Activated naive CD4-positive, alpha-beta T cell treated with anti-CD3 and anti-CD28 coated beads, Interleukin-2, amount 50 U/mL, for 24 hours (primary cell): ENCODE measurements around the gene HDAC10.
"Not testable (repeated sequence)": the region's sequence is repeated elsewhere in the genome, so short reads cannot be mapped to it uniquely, and the experiment has no call there.

Experiments used
- H3K27ac Mint-ChIP-seq: one replicate; pipeline ENCODE4 v1.8.0; 2021; ENCODE audit warnings: mild to moderate bottlenecking, mixed read lengths
- H3K27me3 Mint-ChIP-seq: one replicate; pipeline ENCODE4 v1.8.0; 2021; ENCODE audit warnings: mixed read lengths
- H3K36me3 Mint-ChIP-seq: one replicate; pipeline ENCODE4 v1.8.0; 2021; ENCODE audit warnings: mixed read lengths
- H3K4me1 Mint-ChIP-seq: one replicate; pipeline ENCODE4 v1.8.0; 2021; ENCODE audit warnings: mixed read lengths
- H3K4me3 Mint-ChIP-seq: one replicate; pipeline ENCODE4 v1.8.0; 2021; ENCODE audit warnings: mild to moderate bottlenecking, mixed read lengths
- H3K9me3 Mint-ChIP-seq: one replicate; pipeline ENCODE4 v1.8.0; 2021; ENCODE audit warnings: mixed read lengths

The HDAC10 gene

DNA sequence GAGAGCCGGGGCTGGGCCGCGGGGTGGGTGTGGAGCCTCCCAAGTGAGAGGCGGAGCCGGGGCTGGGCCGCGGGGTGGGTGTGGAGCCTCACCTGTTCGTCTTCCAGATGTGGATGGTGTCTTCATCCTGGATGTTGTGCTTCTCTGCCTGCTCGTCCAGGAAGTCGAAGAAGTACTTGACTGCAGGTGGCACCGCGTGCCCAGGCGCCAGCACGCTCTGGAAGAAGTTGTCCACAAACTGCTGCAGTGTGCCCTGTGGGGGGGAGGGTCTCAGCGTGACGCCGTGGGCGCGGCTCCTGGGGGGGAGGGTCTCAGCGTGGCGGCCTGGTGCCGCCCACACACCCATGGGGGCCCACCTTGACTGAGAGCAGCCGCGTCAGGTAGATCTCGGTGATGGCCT is 26.7 kb upstream of the HDAC10 start:
- no peaks in the 10 kb centered on the region for H3K9me3 Mint-ChIP-seq
- no peaks in the 10 kb centered on the region for H3K27me3 Mint-ChIP-seq
- no peak overlapping the region for H3K27ac Mint-ChIP-seq
- no peaks in the 10 kb centered on the region for H3K36me3 Mint-ChIP-seq
- H3K4me3 Mint-ChIP-seq = no peak overlapping the region
- H3K4me1 Mint-ChIP-seq = peaks cover 6% of the 10 kb centered on the region

DNA sequence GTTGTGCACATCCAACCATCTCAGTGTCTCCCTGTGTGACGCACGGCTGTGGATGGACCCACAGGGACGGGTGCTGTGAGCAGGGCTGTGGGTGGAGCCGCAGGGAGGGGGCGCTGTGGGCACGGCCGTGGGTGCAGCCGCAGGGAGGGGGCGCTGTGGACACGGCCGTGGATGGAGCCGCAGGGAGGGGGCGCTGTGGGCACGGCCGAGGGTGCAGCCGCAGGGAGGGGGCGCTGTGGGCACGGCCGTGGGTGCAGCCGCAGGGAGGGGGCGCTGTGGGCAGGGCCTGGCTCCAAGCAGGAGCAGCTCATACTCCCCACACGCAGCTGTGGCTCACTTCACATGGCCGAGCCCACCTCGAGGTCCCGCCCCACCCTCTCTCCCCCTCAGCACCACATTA is 25.1 kb upstream of the HDAC10 start:
- H3K9me3 Mint-ChIP-seq = no peaks in the 10 kb centered on the region
- peaks cover 6% of the 10 kb centered on the region for H3K4me1 Mint-ChIP-seq
- no peak overlapping the region for H3K27ac Mint-ChIP-seq
- H3K36me3 Mint-ChIP-seq = no peaks in the 10 kb centered on the region
- no peak overlapping the region for H3K4me3 Mint-ChIP-seq
- H3K27me3 Mint-ChIP-seq = no peaks in the 10 kb centered on the region

DNA sequence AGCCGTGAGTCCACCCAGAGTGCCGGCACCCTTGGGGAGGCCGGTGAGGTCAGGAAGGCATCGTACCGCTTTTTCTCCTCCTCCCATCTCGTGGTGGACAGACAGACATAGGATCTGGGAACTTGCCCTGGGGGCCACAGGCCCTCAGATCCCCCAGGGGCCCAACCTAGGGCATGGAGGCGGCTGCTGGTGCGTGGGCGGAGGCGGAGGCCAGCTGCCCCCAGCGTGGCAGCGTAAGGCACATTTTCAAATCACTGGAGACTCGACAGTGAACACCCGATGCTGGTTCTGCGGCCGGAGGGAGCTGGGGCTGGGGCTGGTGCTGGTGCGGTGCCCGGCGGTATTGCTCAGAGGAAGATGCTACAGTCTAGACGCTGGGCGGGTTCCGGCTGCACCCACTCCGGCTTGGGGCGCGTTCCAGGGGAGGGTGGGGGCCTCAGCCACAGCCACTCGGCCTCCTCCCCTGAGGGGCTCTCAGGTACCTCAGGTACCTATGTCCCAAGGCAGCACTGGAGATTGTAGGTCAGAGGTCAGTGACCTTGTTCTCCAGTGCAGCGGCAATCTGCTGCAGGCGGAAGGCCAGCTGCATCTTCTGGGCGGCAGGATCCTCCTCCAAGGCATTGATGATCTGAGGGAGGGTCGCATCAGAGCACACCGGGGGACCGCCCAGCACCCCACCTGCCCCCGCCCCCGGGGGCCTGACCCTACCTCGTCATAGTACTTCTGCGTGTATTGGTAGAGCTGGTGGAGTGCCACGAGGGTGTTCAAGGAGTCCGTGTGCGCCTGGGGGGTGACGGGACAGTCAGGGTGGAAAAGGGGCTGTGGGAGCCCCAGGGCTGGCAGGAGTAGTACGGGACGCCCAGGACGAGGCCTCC is 24.4 kb upstream of the HDAC10 start:
- H3K4me1 Mint-ChIP-seq = peaks cover 6% of the 10 kb centered on the region
- H3K36me3 Mint-ChIP-seq = no peaks in the 10 kb centered on the region
- H3K9me3 Mint-ChIP-seq = no peaks in the 10 kb centered on the region
- H3K4me3 Mint-ChIP-seq = no peak overlapping the region
- H3K27me3 Mint-ChIP-seq = no peaks in the 10 kb centered on the region
- no peak overlapping the region for H3K27ac Mint-ChIP-seq

DNA sequence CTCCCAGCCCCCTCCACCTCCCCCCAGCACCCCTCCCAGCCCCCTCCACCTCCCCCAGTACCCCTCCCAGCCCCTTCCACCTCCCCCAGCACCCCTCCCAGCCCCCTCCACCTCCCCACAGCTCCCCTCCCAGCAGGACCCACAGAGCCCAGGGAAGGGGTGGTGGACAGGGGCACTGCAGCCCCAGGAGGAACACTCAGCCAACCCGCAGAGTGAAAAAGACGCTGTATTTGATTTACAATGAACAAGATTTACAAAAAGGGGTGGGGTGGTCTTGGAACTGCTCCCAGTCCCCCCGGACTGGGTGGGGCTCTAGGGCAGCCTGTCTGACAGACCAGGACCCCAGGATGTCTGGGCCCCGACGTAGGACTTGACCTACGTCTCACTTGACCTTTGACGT is 23.7 kb upstream of the HDAC10 start:
- Mint-ChIP-seq H3K36me3 (no peaks in the 10 kb centered on the region), H3K9me3 (no peaks in the 10 kb centered on the region), H3K27me3 (no peaks in the 10 kb centered on the region), H3K4me3 (no peak overlapping the region), H3K4me1 (peaks cover 6% of the 10 kb centered on the region), H3K27ac (no peak overlapping the region)

DNA sequence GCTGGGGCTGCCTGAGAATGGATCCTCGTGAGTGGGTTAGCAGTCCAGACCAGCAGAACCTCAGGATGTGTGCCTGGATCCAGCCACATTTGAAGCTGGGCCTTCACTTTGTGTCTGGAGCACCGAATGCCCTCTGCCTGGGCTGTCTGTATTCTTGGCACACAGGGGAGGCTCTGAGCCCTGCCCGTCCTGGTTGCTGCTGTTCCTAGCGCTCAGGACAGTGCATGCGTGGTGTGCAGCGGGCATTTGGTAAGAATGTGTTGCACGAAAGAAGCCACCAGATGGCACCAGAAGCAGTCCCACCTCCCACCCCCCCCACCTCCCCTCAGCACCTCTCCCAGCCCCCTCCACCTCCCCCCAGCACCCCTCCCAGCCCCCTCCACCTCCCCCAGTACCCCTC is 23.2 kb upstream of the HDAC10 start:
- Mint-ChIP-seq H3K4me3 (no peak overlapping the region), H3K36me3 (no peaks in the 10 kb centered on the region), H3K27me3 (no peaks in the 10 kb centered on the region), H3K9me3 (no peaks in the 10 kb centered on the region), H3K27ac (no peak overlapping the region), H3K4me1 (peaks cover 6% of the 10 kb centered on the region)

DNA sequence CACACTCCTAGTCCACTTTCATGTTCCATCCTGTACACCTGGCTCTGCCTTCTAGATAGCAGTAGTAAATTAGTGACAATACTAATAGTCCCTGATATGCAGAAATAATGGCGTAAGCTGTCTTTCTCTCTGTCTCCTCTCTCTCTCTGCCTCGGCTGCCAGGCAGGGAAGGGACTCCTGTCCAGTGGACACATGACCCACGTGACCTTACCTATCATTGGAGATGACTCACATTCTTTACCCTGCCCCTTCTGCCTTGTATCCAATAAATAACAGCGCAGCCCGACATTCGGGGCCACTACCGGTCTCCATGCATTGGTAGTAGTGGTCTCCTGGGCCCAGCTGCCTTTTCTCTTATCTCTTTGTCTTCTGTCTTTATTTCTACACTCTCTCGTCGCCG is 22.7 kb upstream of the HDAC10 start:
- H3K36me3 Mint-ChIP-seq, H3K27me3 Mint-ChIP-seq, H3K4me1 Mint-ChIP-seq, H3K9me3 Mint-ChIP-seq: not testable (repeated sequence)
- peak overlapping the region; percentile 72 for H3K27ac Mint-ChIP-seq
- H3K4me3 Mint-ChIP-seq = peak overlapping the region; percentile 44

DNA sequence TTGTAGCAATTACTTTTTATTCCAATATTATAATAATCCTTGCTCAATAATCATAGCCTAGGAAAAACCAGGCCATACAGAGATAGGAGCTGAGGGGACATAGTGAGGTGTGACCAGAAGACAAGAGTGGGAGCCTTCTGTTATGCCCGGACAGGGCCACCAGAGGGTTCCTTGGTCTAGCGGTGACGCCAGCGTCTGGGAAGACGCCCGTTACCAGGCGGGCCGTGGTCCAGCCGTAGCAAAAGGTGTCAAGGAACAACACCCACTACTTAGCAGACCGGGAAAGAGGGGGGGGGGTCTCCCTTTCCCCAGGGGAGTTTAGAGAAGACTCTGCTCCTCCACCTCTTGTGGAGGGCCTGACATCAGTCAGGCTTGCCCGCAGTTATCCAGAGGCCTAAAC is 22.3 kb upstream of the HDAC10 start:
- not testable (repeated sequence) for H3K4me1 Mint-ChIP-seq, H3K27ac Mint-ChIP-seq, H3K4me3 Mint-ChIP-seq, H3K36me3 Mint-ChIP-seq, H3K27me3 Mint-ChIP-seq, H3K9me3 Mint-ChIP-seq

DNA sequence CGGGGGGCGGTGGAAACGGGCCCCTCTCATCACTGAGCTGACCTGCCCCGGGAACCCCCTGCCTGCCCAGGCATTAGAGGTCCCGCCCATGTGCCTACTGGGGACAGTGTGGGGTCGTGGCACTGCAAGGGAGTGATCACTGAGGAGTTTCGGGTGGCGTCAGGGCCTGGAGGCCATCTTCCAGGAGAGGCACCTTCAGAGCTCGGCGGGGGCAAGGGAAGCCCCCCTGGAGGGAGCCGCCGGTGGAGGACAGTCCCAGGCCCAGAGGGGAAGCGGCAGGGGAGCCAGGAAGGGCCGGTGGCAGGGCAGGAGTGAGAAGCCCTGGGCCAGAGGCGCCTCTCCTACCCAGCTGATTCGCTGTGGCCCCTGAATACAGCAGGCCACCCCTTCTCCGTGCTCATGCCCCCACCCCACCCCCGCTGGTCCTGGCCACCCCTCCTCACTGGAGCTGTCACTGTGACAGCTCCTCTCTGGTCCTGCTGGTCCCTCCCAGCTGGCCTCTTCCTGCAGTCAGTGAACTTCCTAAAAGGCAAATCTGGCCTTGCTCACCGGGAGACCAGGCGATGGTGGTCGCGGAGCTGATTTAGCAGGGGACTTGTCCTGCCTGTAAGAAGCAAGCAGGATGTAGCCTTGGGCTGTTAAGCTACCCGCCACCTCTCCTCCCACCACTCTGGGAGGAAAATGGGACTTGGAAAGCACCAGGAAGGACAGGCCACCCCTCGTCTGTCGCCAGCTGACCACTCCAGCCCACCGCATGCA is 21.2 kb upstream of the HDAC10 start:
- H3K36me3 Mint-ChIP-seq = no peaks in the 10 kb centered on the region
- H3K27ac Mint-ChIP-seq = no peak overlapping the region
- H3K4me1 Mint-ChIP-seq = peaks cover 9% of the 10 kb centered on the region
- H3K4me3 Mint-ChIP-seq = peak overlapping the region; percentile 39
- H3K9me3 Mint-ChIP-seq = no peaks in the 10 kb centered on the region
- H3K27me3 Mint-ChIP-seq = no peaks in the 10 kb centered on the region

DNA sequence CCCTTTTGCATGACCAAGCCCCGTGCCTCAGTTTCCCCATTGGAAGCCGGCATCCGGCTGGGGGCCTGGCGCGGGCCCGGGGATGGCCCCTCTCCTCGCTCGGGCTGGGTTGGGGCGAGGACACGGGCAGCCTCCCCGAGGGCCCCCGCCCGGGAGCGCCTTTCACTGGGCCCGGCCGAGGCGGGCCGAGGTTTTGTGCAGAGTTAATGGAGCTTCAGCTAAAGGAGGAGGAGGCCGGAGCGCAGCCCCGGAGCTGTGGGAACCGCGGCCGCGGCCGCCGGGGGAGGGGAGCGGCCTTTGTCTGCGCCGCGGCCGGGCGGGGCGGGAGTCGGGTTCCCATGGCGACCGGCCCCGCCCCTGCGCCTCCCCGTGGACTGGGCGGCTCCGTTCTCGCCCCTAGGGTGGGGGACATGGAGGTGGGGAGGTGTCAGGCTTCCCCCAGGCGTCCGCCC is 20.5 kb upstream of the HDAC10 start:
- H3K36me3 Mint-ChIP-seq = no peaks in the 10 kb centered on the region
- no peaks in the 10 kb centered on the region for H3K9me3 Mint-ChIP-seq
- H3K27me3 Mint-ChIP-seq = no peaks in the 10 kb centered on the region
- H3K4me1 Mint-ChIP-seq = peaks cover 9% of the 10 kb centered on the region
- H3K27ac Mint-ChIP-seq = no peak overlapping the region
- H3K4me3 Mint-ChIP-seq = no peak overlapping the region

DNA sequence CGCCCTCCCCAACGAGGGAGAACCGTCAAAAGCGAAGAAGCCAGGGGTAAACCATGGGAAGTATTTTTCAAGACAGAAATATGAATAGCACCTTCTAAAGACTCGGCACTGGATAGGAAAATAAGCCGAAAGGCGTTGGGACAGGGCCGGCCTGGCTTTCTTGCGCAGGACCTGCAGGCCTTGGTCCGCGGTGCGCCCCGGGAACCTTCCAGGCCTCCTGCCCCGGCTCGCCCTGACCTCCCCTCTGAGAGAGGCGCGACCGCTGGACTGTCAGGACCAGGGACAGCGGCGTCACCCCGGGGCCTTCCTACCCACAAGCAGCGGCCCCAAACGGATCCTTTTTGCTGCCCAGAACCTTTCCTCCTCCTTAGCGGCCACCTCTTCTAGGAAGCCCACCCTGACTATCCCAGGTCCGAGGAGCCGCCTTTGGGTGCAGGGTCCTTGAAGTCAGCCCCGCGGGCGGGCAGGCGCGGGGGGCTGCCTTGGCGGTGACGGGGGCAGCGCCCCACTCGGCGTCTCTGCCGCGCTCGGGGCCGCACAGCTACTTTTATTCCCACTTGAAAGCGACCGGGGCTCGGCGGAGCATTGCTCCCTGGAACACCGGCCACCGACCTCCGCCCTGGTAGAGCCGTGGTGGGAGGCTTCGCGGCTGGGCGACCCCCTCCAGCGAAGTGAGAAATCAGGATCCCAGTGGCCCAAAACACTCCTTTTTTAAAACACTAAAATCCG is 19.8 kb upstream of the HDAC10 start:
- H3K36me3 Mint-ChIP-seq = no peaks in the 10 kb centered on the region
- H3K27ac Mint-ChIP-seq = no peak overlapping the region
- peaks cover 9% of the 10 kb centered on the region for H3K4me1 Mint-ChIP-seq
- no peaks in the 10 kb centered on the region for H3K9me3 Mint-ChIP-seq
- H3K27me3 Mint-ChIP-seq = no peaks in the 10 kb centered on the region
- H3K4me3 Mint-ChIP-seq = peak overlapping the region; percentile 76

DNA sequence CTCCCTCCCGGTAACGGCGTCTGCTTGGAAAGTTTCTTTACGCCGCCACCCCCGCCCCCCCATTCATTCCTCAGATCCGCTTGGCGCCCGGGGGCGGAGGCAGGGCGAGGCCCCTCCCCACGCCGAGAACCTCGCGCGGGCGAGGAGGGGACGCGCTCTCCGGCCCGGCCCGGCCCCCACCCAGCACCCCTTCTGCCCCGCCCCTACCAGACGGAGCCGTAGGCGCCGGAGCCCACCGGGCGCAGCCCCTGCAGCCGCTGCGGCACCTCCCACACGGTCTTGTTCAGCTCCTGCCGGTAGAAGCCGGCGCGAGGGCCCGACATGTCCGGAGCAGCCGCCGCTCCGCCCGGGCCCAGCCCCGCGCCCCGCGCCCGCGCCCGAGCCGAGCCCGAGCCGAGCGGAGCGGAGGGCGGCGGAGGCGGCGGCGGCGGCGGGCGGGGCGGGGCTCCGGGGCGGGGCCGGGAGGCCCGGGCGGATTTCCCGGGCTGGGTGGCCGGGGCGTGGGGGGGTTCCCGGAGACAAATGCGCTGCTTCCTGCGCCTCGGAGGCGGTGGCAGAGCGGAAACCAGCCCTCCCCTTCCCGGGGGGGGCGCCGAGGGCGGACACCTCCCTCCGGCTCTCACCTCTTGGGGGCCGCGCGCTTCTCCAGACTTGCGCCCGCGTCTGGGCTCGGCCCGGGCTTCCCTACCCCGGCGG is 19.1 kb upstream of the HDAC10 start, which contains the start of gene MAPK11:
Gene MAPK11 (minus strand): TSS at position 411 of the 696 bp plus-strand sequence. CDS start 88 bp downstream, at position 323.
- H3K4me3 Mint-ChIP-seq = peak within 1 kb of the TSS; percentile 76
- no peaks in the 10 kb centered on the region for H3K9me3 Mint-ChIP-seq
- H3K4me1 Mint-ChIP-seq = peaks cover 9% of the 10 kb centered on the region
- no peaks in the 10 kb centered on the region for H3K36me3 Mint-ChIP-seq
- no peak within 1 kb of the TSS for H3K27ac Mint-ChIP-seq
- no peaks in the 10 kb centered on the region for H3K27me3 Mint-ChIP-seq

DNA sequence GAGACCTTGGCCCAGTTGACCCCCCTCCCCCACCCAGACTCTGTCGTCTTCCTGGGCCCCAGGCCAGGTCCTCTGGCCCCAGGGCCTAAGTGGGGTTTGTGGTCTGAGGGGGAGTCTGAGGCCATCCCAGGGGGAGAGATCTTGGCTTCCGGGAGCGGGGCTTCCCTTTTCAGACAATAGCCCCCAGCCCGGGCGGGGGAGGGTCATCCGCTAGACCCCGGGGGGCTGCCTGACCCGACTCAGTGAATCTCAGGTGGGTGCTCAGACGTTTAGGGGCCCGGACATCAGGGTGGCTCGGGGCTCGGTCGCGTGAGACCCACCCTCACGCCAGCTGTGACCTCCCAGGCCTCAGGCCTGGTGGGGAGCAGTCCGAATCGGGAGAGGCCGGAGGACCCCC is 18.5 kb upstream of the HDAC10 start:
- Mint-ChIP-seq H3K9me3 (no peaks in the 10 kb centered on the region), H3K4me1 (peaks cover 9% of the 10 kb centered on the region), H3K4me3 (peak overlapping the region; percentile 30), H3K27me3 (no peaks in the 10 kb centered on the region), H3K27ac (no peak overlapping the region), H3K36me3 (no peaks in the 10 kb centered on the region)

DNA sequence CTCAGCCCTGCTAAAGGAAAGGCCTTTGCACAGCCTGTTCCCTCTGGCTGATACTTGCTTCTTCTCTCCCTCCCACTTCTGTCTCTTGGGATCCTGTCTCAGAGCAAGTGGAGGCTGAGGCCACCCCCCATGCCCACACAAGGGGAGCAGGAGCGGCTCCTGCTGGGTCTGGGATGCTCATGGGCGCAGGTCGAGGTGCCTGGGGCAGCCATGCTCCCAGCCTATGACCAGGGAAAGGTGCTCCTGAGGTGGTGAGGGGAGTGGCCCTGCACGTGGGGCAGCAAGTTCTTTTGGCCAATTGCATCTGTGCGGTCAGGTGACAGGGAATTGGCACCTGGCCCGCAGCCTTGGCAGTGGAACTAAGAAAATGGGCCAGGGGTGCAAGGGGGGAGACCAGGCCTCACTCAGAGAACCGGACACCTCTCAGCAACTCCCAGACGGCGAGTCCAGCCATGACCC is 17.6 kb upstream of the HDAC10 start:
- Mint-ChIP-seq H3K4me1 (peaks cover 3% of the 10 kb centered on the region), H3K4me3 (peak overlapping the region; percentile 49), H3K9me3 (no peaks in the 10 kb centered on the region), H3K27ac (peak overlapping the region; percentile 65), H3K36me3 (no peaks in the 10 kb centered on the region), H3K27me3 (no peaks in the 10 kb centered on the region)

DNA sequence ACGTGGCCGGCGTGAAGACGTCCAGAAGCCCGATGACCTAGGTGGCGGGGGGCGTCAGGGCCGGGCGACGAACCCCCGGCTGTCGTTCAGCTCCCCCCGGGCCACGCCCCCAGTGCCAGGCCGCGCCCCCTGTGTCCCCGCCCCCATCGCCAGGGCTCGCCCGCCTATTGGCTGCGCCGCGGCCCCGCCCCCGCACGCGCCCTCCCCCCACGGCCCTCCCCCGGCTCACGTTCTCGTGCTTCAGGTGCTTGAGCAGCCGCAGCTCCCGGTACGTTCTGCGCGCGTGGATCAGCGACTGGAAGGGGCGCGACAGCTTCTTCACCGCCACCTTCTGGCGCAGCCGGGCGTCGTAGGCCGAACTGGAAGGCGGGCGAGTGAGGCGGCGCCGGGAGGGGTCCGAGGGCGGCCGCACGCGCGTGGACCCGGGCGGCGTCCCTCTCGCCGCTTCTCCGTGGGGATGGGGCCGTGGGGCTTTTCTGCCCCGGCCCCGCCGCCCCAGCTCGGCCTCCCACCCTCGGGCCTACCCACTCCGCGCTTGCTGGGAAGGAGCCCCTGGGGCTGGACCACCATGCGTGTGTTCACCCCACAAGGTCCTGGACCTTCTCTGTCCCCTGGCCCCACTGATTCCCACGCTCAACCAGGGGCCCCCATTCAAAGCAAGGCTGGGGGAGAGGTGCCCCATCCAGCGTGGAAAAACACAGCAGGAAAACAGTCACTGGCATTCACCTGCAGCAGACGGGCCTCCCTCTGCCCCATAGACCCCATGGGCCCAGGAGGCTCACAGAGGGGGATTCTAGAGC is 16.7 kb upstream of the HDAC10 start:
- peaks cover 3% of the 10 kb centered on the region for H3K4me1 Mint-ChIP-seq
- H3K36me3 Mint-ChIP-seq = no peaks in the 10 kb centered on the region
- H3K27me3 Mint-ChIP-seq = no peaks in the 10 kb centered on the region
- H3K9me3 Mint-ChIP-seq = no peaks in the 10 kb centered on the region
- no peak overlapping the region for H3K27ac Mint-ChIP-seq
- no peak overlapping the region for H3K4me3 Mint-ChIP-seq
